K562 (cell line): ENCODE measurements around the gene ADAMTS10. TPM values are rescaled to one million over a fixed set of nuclear protein-coding genes. Genes with fewer than 3 reads are reported as not detected.
"Not testable (repeated sequence)": the region's sequence is repeated elsewhere in the genome, so short reads cannot be mapped to it uniquely, and the experiment has no call there.

Experiments
- ATAC-seq: fragments of 200-7000 bp; cut with Tn5 transposase; 3 replicates; pipeline ENCODE4 v1.9.1; 2020; ENCODE audit warnings: moderate library complexity
- BruUV-seq: library from RNA; stranded (reverse); fragments of 400-500 nt; replicated peaks from 2 replicates; lab custom pipeline; 2021; lab: Mats Ljungman, UMichigan
- CTCF ChIA-PET: fragments of 300-600 bp; formaldehyde crosslinking; extraction: SDS; loops from one replicate; lab custom pipeline; 2021; ENCODE audit warnings: low intra/inter-chr PET ratio; lab: Yijun Ruan, JAX
- POLR2A ChIA-PET: fragments of 300-600, 350-650 bp; sonication (Branson Sonifier 250); formaldehyde crosslinking; extraction: SDS; loops from one replicate; lab custom pipeline; 2021; ENCODE audit warnings: antibody characterized with exemption, inconsistent platforms; lab: Yijun Ruan, JAX
- DNase-seq, 4 experiments: peaks; one replicate each; pipeline versions ENCODE4 v3.0.0 to v3.0.0-alpha.2; 2011 to 2018; ENCODE audit warnings: low spot score in 3 of 4, mixed read lengths in 3 of 4; ENCODE audit errors: extremely low read depth in 1 of 4
- FAIRE-seq: peaks from 2 replicates; lab custom pipeline; 2011; peaks lifted over from hg19 to GRCh38; lab: Jason Lieb, UNC
- H2AFZ ChIP-seq: 2 replicates; pipeline ENCODE4 v1.6.0; 2011; ENCODE audit warnings: low read depth, low read length, control low read depth, inconsistent platforms
- H3K27ac ChIP-seq: fragments of 200-600 bp; 3 replicates; pipeline ENCODE4 v1.8.0; 2011; ENCODE audit warnings: low read depth, mild to moderate bottlenecking, control low read depth, inconsistent platforms, low read length, moderate library complexity, mixed read lengths; ENCODE audit errors: extremely low read depth
- H3K27me3 ChIP-seq, 2 experiments: fragments of 300-600 bp in 1 of 2; 2 replicates in 1 of 2; 3 replicates in 1 of 2; pipeline versions ENCODE4 v1.6.0 to v1.8.0; 2011; ENCODE audit warnings: inconsistent platforms in 2 of 2, low read length in 2 of 2, mild to moderate bottlenecking in 1 of 2, mixed read lengths in 1 of 2, moderate library complexity in 1 of 2; ENCODE audit not compliant: control insufficient read depth in 2 of 2, insufficient read depth in 2 of 2
- H3K36me3 ChIP-seq: fragments of 300-600 bp; 3 replicates; pipeline ENCODE4 v1.8.0; 2011; ENCODE audit warnings: mild to moderate bottlenecking, low read length, inconsistent platforms; ENCODE audit not compliant: control insufficient read depth, insufficient read depth
- H3K4me1 ChIP-seq, 2 experiments: fragments of 200-600 bp in 1 of 2; replicated peaks in 1 of 2; 2 replicates in 1 of 2; 3 replicates in 1 of 2; pipeline versions ENCODE4 v1.5.1 to v1.8.0; 2011; ENCODE audit warnings: inconsistent platforms in 2 of 2, low read length in 2 of 2, mild to moderate bottlenecking in 1 of 2, mixed read lengths in 1 of 2, moderate library complexity in 1 of 2; ENCODE audit not compliant: control insufficient read depth in 2 of 2, insufficient read depth in 2 of 2
- H3K4me2 ChIP-seq: 2 replicates; pipeline ENCODE4 v1.6.1; 2011; ENCODE audit warnings: low read length, control low read depth, inconsistent platforms, mixed read lengths; ENCODE audit not compliant: insufficient read depth
- H3K4me3 ChIP-seq: fragments of 200-600 bp; sonication (generic), shearing (Covaris generic); 2 replicates; pipeline ENCODE4 v1.5.1; 2016; ENCODE audit warnings: control low read depth, inconsistent platforms
- H3K79me2 ChIP-seq: fragments of 200-600 bp; 3 replicates; pipeline ENCODE4 v1.8.0; 2011; ENCODE audit warnings: low read length, inconsistent platforms; ENCODE audit not compliant: control insufficient read depth, insufficient read depth
- H3K9ac ChIP-seq, 2 experiments: 2 replicates each; pipeline versions ENCODE4 v1.6.0 to v1.6.1; 2011; ENCODE audit warnings: low read depth in 2 of 2, low read length in 2 of 2, control low read depth in 1 of 2, inconsistent platforms in 1 of 2, mild to moderate bottlenecking in 1 of 2, mixed read lengths in 1 of 2; ENCODE audit not compliant: insufficient read depth in 1 of 2
- H3K9me1 ChIP-seq: one replicate; pipeline ENCODE4 v1.6.0; 2011; ENCODE audit warnings: inconsistent platforms, mild to moderate bottlenecking, low read length, moderate library complexity; ENCODE audit not compliant: control insufficient read depth, insufficient read depth
- H3K9me3 ChIP-seq: replicated peaks from 2 replicates; pipeline ENCODE4 v1.5.1; 2011; ENCODE audit warnings: low read depth, low read length, inconsistent platforms; ENCODE audit not compliant: control insufficient read depth, insufficient read depth
- H4K20me1 ChIP-seq: replicated peaks from 2 replicates; pipeline ENCODE4 v1.6.1; 2011; ENCODE audit warnings: low read length, inconsistent platforms, mixed read lengths; ENCODE audit not compliant: control insufficient read depth, insufficient read depth
- EGR1 ChIP-seq: fragments of 450-650 bp; conservative IDR thresholded peaks from 2 replicates; pipeline ENCODE4 v1.6.1; 2017; ENCODE audit warnings: mild to moderate bottlenecking
- TBP ChIP-seq: optimal IDR thresholded peaks from 2 replicates; pipeline ENCODE3; 2011; ENCODE audit warnings: low read depth, low read length, improper control_type of control experiment
- ZNF384 ChIP-seq: IDR thresholded peaks from 2 replicates; pipeline ENCODE4 v1.6.1; 2012; ENCODE audit warnings: low read depth, low read length, improper control_type of control experiment
- WGBS: fragments of 100-300 bp; shearing (Covaris generic); methylation state at CpG from one replicate; pipeline ENCODE4 v1.1.6; 2016; ENCODE audit warnings: low coverage, mixed read lengths; ENCODE audit not compliant: insufficient coverage; ENCODE audit errors: missing lambda C conversion rate; 5-methylcytosine and 5-hydroxymethylcytosine counted together
- in situ Hi-C: fragments of 300-500 bp; cut with MboI; formaldehyde crosslinking; loops from 4 replicates; pipeline ENCODE4 v1.15.0; 2018; ENCODE audit warnings: inconsistent platforms, mixed read lengths
- intact Hi-C: fragments of 100-400 bp; cut with micrococcal nuclease; formaldehyde crosslinking; loops from 2 replicates; pipeline ENCODE4 v1.14.2; 2022
- polyA plus RNA-seq, 8 experiments: library from polyadenylated mRNA; depleted of rRNA in 4 of 8; stranded (reverse) in 5 of 8; unstranded in 3 of 8; fragments of >200 nt; fragmentation: Nextera tagmentation in 2 of 8; fragmentation: Illumina TruSeq in 1 of 8; extraction: Ambion mirVana in 2 of 8; extraction: Trizol in 1 of 8; gene quantifications; 2 replicates each; pipeline versions ENCODE4 v1.2.1 to v1.2.3, GENCODE V29; 2011 to 2014; ENCODE audit warnings: inconsistent platforms in 1 of 8, missing spikeins in 1 of 8
- total RNA-seq, 7 experiments: library from RNA; depleted of rRNA in 6 of 7; stranded (reverse); fragments of >200 nt in 6 of 7; fragmentation: Illumina TruSeq in 2 of 7; extraction: Trizol in 2 of 7; gene quantifications; 2 replicates each; pipeline versions ENCODE4 v1.2.1 to v1.2.3, GENCODE V29; 2011 to 2021; ENCODE audit warnings: low replicate concordance in 1 of 7
- TF ChIP-seq, protein P1 (sequence below), 2 experiments: fragments of 450-650 bp; IDR thresholded peaks; 2 replicates each; pipeline ENCODE4 v1.6.1; 2016

ADAMTS10 gene
- total and polyA plus RNA-seq, 9 of the 15 experiments (the other 6 are each of a cell fraction or from before 2014, with no cell fraction given): 0.33 to 1.8 (median 0.57) TPM; not detected in 4

DNA sequence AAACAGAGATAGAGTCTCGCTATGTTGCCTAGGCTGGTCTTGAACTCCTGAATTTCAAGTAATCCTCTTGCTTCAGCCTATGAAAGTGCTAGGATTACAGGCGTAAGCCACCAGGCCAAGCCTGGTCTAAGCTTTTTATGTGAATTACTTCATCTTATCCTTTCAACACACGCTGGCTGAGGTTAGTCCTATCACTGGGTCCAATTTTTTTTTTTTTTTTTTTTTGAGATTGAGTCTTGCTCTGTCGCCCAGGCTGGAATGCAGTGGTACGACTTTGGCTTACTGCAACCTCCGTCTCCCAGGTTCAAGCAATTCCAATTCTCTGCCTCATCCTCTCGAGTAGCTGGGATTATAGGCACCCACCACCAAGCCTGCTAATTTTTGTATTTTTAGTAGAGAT is 43.7 kb downstream of the ADAMTS10 start:
- in situ Hi-C loops: no loop called here
- CTCF ChIA-PET: no interaction called here
- Histone ChIP-seq H2AFZ (no peak overlapping the region), H3K4me3 (no peak overlapping the region), H3K27ac (no peak overlapping the region), H4K20me1 (no peaks in the 10 kb centered on the region), H3K9me1 (no peaks in the 10 kb centered on the region), H3K4me1 (peaks cover 20 to 22% of the 10 kb centered on the region in 2 experiments), H3K9me3 (no peaks in the 10 kb centered on the region), H3K27me3 (peaks cover 0 to 4% of the 10 kb centered on the region in 2 experiments; a peak in 1 of 5 replicates), H3K9ac (no peak overlapping the region)
- ATAC-seq (no peak), DNase-seq (no peak), FAIRE-seq (no peak)
- no TSS peak for BruUV-seq
- POLR2A ChIA-PET: interaction anchor here (0.6 to 0.9 kb wide), 4 partner anchors 9 to 947 kb away, joined by 3 to 4 read pairs (median 3); no protein-coding TSS in a partner anchor
- intact Hi-C loops: no loop called here
- TF ChIP-seq ZNF384 (peak; percentile 48), TBP (peak; percentile 22)
- TF ChIP-seq, protein P1, sequence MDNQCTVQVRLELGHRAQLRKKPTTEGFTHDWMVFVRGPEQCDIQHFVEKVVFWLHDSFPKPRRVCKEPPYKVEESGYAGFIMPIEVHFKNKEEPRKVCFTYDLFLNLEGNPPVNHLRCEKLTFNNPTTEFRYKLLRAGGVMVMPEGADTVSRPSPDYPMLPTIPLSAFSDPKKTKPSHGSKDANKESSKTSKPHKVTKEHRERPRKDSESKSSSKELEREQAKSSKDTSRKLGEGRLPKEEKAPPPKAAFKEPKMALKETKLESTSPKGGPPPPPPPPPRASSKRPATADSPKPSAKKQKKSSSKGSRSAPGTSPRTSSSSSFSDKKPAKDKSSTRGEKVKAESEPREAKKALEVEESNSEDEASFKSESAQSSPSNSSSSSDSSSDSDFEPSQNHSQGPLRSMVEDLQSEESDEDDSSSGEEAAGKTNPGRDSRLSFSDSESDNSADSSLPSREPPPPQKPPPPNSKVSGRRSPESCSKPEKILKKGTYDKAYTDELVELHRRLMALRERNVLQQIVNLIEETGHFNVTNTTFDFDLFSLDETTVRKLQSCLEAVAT (IDR thresholded peaks at IDR 0.05): no peak
- TF ChIP-seq, all 486 proteins: peak for 2
- Histone ChIP-seq H3K4me2 (no peak overlapping the region), H3K79me2 (no peaks in the 10 kb centered on the region), H3K36me3 (no peaks in the 10 kb centered on the region)
- 41% methylated on average over 4 of the region's 7 CpGs for WGBS

DNA sequence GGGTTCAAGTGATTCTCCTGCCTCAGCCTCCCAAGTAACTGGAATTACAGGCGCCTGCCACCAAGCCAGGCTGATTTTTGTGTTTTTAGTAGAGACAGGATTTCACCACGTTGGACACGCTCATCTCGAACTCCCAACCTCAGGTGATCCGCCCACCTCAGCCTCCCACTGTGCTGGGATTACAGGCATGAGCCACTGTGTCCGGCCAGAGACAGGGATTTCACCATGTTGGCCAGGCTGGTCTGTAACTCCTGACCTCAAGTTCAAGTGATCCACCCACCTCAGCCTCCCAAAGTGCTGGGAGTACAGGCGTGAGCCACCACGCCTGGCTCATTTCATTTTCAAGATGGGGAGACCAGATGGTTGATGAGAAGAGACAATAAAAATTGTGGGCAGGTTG is 45.6 kb downstream of the ADAMTS10 start:
- 22% methylated on average over 8 of the region's 8 CpGs for WGBS
- H3K4me1 ChIP-seq: peaks cover 13 to 15% of the 10 kb centered on the region in 2 experiments
- TF ChIP-seq EGR1: peak; percentile 21; the same call in 1 of the 2 replicates
- BruUV-seq, CTCF ChIA-PET, H3K79me2 ChIP-seq, H3K9me3 ChIP-seq, H3K27ac ChIP-seq, H3K9ac ChIP-seq, H3K36me3 ChIP-seq, H2AFZ ChIP-seq, H3K4me2 ChIP-seq, H3K9me1 ChIP-seq, H3K4me3 ChIP-seq, in situ Hi-C loops, H3K27me3 ChIP-seq, ATAC-seq, H4K20me1 ChIP-seq, DNase-seq, intact Hi-C loops, FAIRE-seq: not testable (repeated sequence)
- POLR2A ChIA-PET: interaction anchor here (0.6 to 0.9 kb wide), 3 partner anchors 11 to 25 kb away, joined by 3 to 4 read pairs (median 3); no protein-coding TSS in a partner anchor
